Measurements from ENCODE around the gene UCKL1.
"Not testable (repeated sequence)": the region's sequence is repeated elsewhere in the genome, so short reads cannot be mapped to it uniquely, and the experiment has no call there.

The UCKL1 gene

GRCh38 chr20:63917811-63918210 lies 38.4 kb downstream of the UCKL1 start:
- peak; percentile 21 for DNase-seq (ENCODE audit: low read depth)

GRCh38 chr20:63916371-63916939 lies 39.8 kb downstream of the UCKL1 start:
- DNase-seq (ENCODE audit: low read depth), result not testable (repeated sequence)

GRCh38 chr20:63915471-63915870 lies 40.7 kb downstream of the UCKL1 start:
- no peak for DNase-seq (ENCODE audit: low read depth)

GRCh38 chr20:63913768-63914167 lies 42.4 kb downstream of the UCKL1 start:
- no peak for DNase-seq (ENCODE audit: low read depth)

- DNase-seq (ENCODE audit: low read depth), result no peak
Measured at GRCh38 chr20:63911176-63911575, 45.0 kb downstream of the UCKL1 start.

- no peak for DNase-seq (ENCODE audit: low read depth)
Measured at GRCh38 chr20:63908008-63908682, 48.1 kb downstream of the UCKL1 start.

- no peak for DNase-seq (ENCODE audit: low read depth)
Measured at GRCh38 chr20:63903796-63904561, 52.2 kb downstream of the UCKL1 start.

GRCh38 chr20:63900413-63900812 lies 55.8 kb downstream of the UCKL1 start:
- no peak for DNase-seq (ENCODE audit: low read depth)

GRCh38 chr20:63898882-63899558 lies 57.2 kb downstream of the UCKL1 start:
- no peak for DNase-seq (ENCODE audit: low read depth)

- DNase-seq (ENCODE audit: low read depth), result no peak
Measured at GRCh38 chr20:63897978-63898561, 58.1 kb downstream of the UCKL1 start.

GRCh38 chr20:63896264-63897105 lies 59.7 kb downstream of the UCKL1 start:
- DNase-seq (ENCODE audit: low read depth), result peak; percentile 54

GRCh38 chr20:63895952-63896263 lies 60.3 kb downstream of the UCKL1 start:
- DNase-seq (ENCODE audit: low read depth), result peak; percentile 37

- DNase-seq (ENCODE audit: low read depth), result no peak
Measured at GRCh38 chr20:63895202-63895951, 60.8 kb downstream of the UCKL1 start.

GRCh38 chr20:63894358-63895201 lies 61.6 kb downstream of the UCKL1 start, which contains the start of gene DNAJC5:
Gene DNAJC5 (plus strand): TSS chr20:63895126. CDS start chr20:63928346, 33,220 bp downstream.
- DNase-seq (ENCODE audit: low read depth), result peak; percentile 85

- no peak for DNase-seq (ENCODE audit: low read depth)
Measured at GRCh38 chr20:63893999-63894357, 62.2 kb downstream of the UCKL1 start.

- no peak for DNase-seq (ENCODE audit: low read depth)
Measured at GRCh38 chr20:63892402-63892801, 63.8 kb downstream of the UCKL1 start.

- DNase-seq (ENCODE audit: low read depth), result no peak
Measured at GRCh38 chr20:63891061-63892002, 64.9 kb downstream of the UCKL1 start.

GRCh38 chr20:63890616-63891015 lies 65.6 kb downstream of the UCKL1 start:
- no peak for DNase-seq (ENCODE audit: low read depth)

- DNase-seq (ENCODE audit: low read depth), result peak; percentile 53
Measured at GRCh38 chr20:63890201-63890576, 66.0 kb downstream of the UCKL1 start.

Data from iris pigment epithelial cell (primary cell).